SU-DHL-6 (cell line): Measurements from ENCODE around the gene GJA3.

ENCODE experiments used
- EZH2phosphoT487 ChIP-seq: fragments of 200-600 bp; sonication (generic), shearing (Covaris generic); conservative IDR thresholded peaks from 2 replicates; pipeline ENCODE4 v1.6.1; 2018; ENCODE audit warnings: mild to moderate bottlenecking, antibody characterized with exemption, low read length, moderate library complexity, mixed read lengths
- TF ChIP-seq, protein P1 (sequence below): fragments of 200-600 bp; sonication (generic); IDR thresholded peaks from one replicate; pipeline ENCODE4 v1.5.1; 2017; ENCODE audit warnings: antibody characterized with exemption, mild to moderate bottlenecking, low read length, moderate library complexity; ENCODE audit not compliant: insufficient read depth, poor library complexity, severe bottlenecking

DNA sequence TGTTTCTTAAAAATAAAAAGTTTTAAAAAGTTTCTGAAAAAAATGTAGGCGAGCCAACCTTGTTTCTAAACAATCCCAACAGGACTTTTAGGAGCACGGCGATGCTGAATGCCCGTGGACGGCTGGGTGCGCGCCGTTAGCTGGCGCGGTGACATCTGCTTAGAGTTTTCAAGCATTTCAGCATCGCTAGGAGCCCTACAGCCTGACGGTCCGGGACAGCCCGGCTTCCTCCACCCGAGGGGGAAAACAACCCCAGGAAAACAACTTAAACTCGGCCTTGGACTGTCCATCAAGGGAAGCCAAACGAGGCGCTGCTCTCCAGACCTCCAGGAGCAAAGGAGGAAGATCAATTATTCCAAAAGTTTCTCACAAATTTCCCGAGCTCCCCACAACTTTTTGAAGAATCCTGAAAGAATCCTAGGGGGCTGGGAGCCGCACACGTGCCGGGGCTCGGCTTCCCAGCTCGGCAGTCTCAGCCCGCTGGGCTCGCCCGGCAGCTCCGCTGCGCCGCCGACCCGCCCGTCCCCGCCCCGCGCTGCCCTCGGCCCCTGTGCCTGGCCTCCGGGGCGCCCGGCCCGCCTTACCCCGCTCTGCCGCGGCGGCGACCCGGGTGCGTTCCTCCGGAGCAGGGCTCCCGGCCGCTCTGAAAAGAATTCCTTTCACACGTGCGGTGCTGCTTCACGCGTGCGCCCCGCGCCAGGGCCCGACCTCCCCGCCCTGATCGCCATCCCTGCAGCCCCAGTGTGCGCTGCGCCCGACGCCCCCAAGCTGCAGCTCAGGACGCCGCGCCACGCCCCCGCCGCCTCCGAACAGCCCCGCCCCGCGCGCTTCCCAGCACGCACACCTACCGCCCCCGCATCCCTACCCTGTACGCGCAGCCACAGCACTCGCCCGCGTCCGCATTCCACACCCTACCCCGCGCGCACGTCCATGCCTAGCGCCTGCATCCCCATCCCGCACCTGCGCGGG lies at the start of gene GJA3:
- TF ChIP-seq, protein P1, sequence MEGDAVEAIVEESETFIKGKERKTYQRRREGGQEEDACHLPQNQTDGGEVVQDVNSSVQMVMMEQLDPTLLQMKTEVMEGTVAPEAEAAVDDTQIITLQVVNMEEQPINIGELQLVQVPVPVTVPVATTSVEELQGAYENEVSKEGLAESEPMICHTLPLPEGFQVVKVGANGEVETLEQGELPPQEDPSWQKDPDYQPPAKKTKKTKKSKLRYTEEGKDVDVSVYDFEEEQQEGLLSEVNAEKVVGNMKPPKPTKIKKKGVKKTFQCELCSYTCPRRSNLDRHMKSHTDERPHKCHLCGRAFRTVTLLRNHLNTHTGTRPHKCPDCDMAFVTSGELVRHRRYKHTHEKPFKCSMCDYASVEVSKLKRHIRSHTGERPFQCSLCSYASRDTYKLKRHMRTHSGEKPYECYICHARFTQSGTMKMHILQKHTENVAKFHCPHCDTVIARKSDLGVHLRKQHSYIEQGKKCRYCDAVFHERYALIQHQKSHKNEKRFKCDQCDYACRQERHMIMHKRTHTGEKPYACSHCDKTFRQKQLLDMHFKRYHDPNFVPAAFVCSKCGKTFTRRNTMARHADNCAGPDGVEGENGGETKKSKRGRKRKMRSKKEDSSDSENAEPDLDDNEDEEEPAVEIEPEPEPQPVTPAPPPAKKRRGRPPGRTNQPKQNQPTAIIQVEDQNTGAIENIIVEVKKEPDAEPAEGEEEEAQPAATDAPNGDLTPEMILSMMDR: no peak
- no peak for TF ChIP-seq EZH2phosphoT487
